ENCODE data around the gene C11orf97. TPM values are rescaled to one million over a fixed set of nuclear protein-coding genes. Genes with fewer than 3 reads are reported as not detected.
A peak's percentile ranks its signal among the peaks of the same experiment; 100 is the strongest.
"Not testable (repeated sequence)": the region's sequence is repeated elsewhere in the genome, so short reads cannot be mapped to it uniquely, and the experiment has no call there.

C11orf97 gene
- total RNA-seq, 1 donor from 2014 or later: not detected

GRCh38 chr11:94525546-94526324 lies 13.5 kb downstream of the C11orf97 start:
- DNase-seq (ENCODE audit: low read depth in 2 of 2): peak in 1 of 2 donors; percentile 41

GRCh38 chr11:94526645-94527438 lies 14.6 kb downstream of the C11orf97 start:
- DNase-seq (ENCODE audit: low read depth in 2 of 2): no peak

- DNase-seq (ENCODE audit: low read depth in 2 of 2): no peak
Observed at GRCh38 chr11:94528551-94528950, 16.3 kb downstream of the C11orf97 start.

GRCh38 chr11:94532211-94532610 lies 19.9 kb downstream of the C11orf97 start:
- no peak for DNase-seq (ENCODE audit: low read depth in 2 of 2)

GRCh38 chr11:94533206-94533605 lies 20.9 kb downstream of the C11orf97 start:
- no peak for DNase-seq (ENCODE audit: low read depth in 2 of 2)

- no peak for DNase-seq (ENCODE audit: low read depth in 2 of 2)
Observed at GRCh38 chr11:94533696-94534630, 21.7 kb downstream of the C11orf97 start.

GRCh38 chr11:94536386-94536785 lies 24.1 kb downstream of the C11orf97 start:
- DNase-seq (ENCODE audit: low read depth in 2 of 2): no peak

GRCh38 chr11:94537031-94537600 lies 24.9 kb downstream of the C11orf97 start:
- DNase-seq (ENCODE audit: low read depth in 2 of 2): no peak

GRCh38 chr11:94539420-94539819 lies 27.2 kb downstream of the C11orf97 start:
- no peak for DNase-seq (ENCODE audit: low read depth in 2 of 2)

GRCh38 chr11:94543695-94544645 lies 31.7 kb downstream of the C11orf97 start, which contains the start of gene FUT4:
TSS of gene FUT4 (plus strand) at chr11:94543921. CDS start at chr11:94544134, 213 bp downstream.
- peak; percentile 56 to 82 for DNase-seq (ENCODE audit: low read depth in 2 of 2)

GRCh38 chr11:94544646-94545263 lies 32.5 kb downstream of the C11orf97 start:
- DNase-seq (ENCODE audit: low read depth in 2 of 2): no peak

GRCh38 chr11:94545264-94546161 lies 33.3 kb downstream of the C11orf97 start:
- DNase-seq (ENCODE audit: low read depth in 2 of 2): no peak

GRCh38 chr11:94546162-94546470 lies 33.9 kb downstream of the C11orf97 start:
- DNase-seq (ENCODE audit: low read depth in 2 of 2): no peak

GRCh38 chr11:94546886-94547285 lies 34.6 kb downstream of the C11orf97 start:
- no peak for DNase-seq (ENCODE audit: low read depth in 2 of 2)

GRCh38 chr11:94549146-94549545 lies 36.9 kb downstream of the C11orf97 start:
- no peak for DNase-seq (ENCODE audit: low read depth in 2 of 2)

- no peak for DNase-seq (ENCODE audit: low read depth in 2 of 2)
Observed at GRCh38 chr11:94550513-94550912, 38.3 kb downstream of the C11orf97 start.

GRCh38 chr11:94553938-94554337 lies 41.7 kb downstream of the C11orf97 start:
- DNase-seq (ENCODE audit: low read depth in 2 of 2): peak in 1 of 2 donors; percentile 38

- not testable (repeated sequence) for DNase-seq (ENCODE audit: low read depth in 2 of 2)
Observed at GRCh38 chr11:94555752-94556329, 43.6 kb downstream of the C11orf97 start.

Data from dermis microvascular lymphatic vessel endothelial cell (primary cell).